ENCODE results near the gene SMOC2.

- TF ChIP-seq CTCF (IDR thresholded peaks at IDR 0.05): no peak
- no peak for TF ChIP-seq POLR2A (IDR thresholded peaks at IDR 0.05)
Observed at GRCh38 chr6:168626046-168626602, 185.1 kb downstream of the SMOC2 start.
